Neural cell (in vitro differentiated cells): Measurements from ENCODE around the gene RGS3. TPM values are rescaled to one million over a fixed set of nuclear protein-coding genes. Genes with fewer than 3 reads are reported as not detected.

ENCODE experiments used
- H2AFZ ChIP-seq: fragments of 200-600, 300-800 bp; sonication (generic), shearing (Covaris generic); 2 replicates; pipeline ENCODE4 v1.6.0; 2014; ENCODE audit warnings: low read depth, mild to moderate bottlenecking, antibody characterized with exemption, low read length, moderate library complexity
- H3F3A ChIP-seq: fragments of 200-600 bp; shearing (Covaris generic); 2 replicates; pipeline ENCODE4 v1.6.1; 2016; ENCODE audit warnings: mild to moderate bottlenecking, moderate library complexity, mixed read lengths, antibody characterized with exemption, low read length; ENCODE audit not compliant: insufficient read depth, poor library complexity, severe bottlenecking
- H3K27ac ChIP-seq: fragments of 200-600, 300-800 bp; sonication (generic), shearing (Covaris generic); 2 replicates; pipeline ENCODE4 v1.5.1; 2014; ENCODE audit warnings: mild to moderate bottlenecking, low read length, moderate library complexity
- H3K27me3 ChIP-seq: fragments of 300-800, 200-600 bp; sonication (generic), shearing (Covaris generic); 2 replicates; pipeline ENCODE4 v1.6.0; 2014; ENCODE audit warnings: mild to moderate bottlenecking, low read depth, low read length, moderate library complexity; ENCODE audit not compliant: insufficient read depth
- H3K36me3 ChIP-seq: fragments of 300-800, 200-600 bp; sonication (generic), shearing (Covaris generic); 2 replicates; pipeline ENCODE4 v1.5.1; 2014; ENCODE audit warnings: mild to moderate bottlenecking, antibody characterized with exemption, low read length, moderate library complexity; ENCODE audit not compliant: insufficient read depth
- H3K4me2 ChIP-seq: fragments of 300-800, 200-600 bp; sonication (generic), shearing (Covaris generic); 2 replicates; pipeline ENCODE4 v1.6.0; 2014; ENCODE audit warnings: mild to moderate bottlenecking, low read length
- H3K4me3 ChIP-seq: fragments of 300-800, 200-600 bp; sonication (generic), shearing (Covaris generic); 2 replicates; pipeline ENCODE4 v1.5.1; 2014; ENCODE audit warnings: mild to moderate bottlenecking, low read length, moderate library complexity
- H3K79me2 ChIP-seq: fragments of 200-600 bp; shearing (Covaris generic); replicated peaks from 2 replicates; pipeline ENCODE4 v1.6.0; 2014; ENCODE audit warnings: mild to moderate bottlenecking, low read length, moderate library complexity; ENCODE audit not compliant: insufficient read depth
- H3K9ac ChIP-seq: fragments of 300-800, 200-600 bp; sonication (generic), shearing (Covaris generic); 2 replicates; pipeline ENCODE4 v1.6.1; 2016; ENCODE audit warnings: mild to moderate bottlenecking, low read length, mixed read lengths
- H3K9me2 ChIP-seq: fragments of 200-600 bp; shearing (Covaris generic); 2 replicates; pipeline ENCODE4 v1.6.1; 2016; ENCODE audit warnings: mild to moderate bottlenecking, low read length, mixed read lengths; ENCODE audit not compliant: insufficient read depth
- H3K9me3 ChIP-seq: fragments of 200-600, 300-800 bp; sonication (generic), shearing (Covaris generic); 2 replicates; pipeline ENCODE4 v1.6.1; 2016; ENCODE audit warnings: mild to moderate bottlenecking, mixed run types, low read length, moderate library complexity, mixed read lengths
- H4K20me1 ChIP-seq: fragments of 200-600 bp; shearing (Covaris generic); 2 replicates; pipeline ENCODE4 v1.6.1; 2016; ENCODE audit warnings: mild to moderate bottlenecking, mixed run types; ENCODE audit not compliant: insufficient read depth
- CTCF ChIP-seq: fragments of 450-650 bp; IDR thresholded peaks from 2 replicates; pipeline ENCODE4 v1.5.1; 2014; ENCODE audit warnings: antibody characterized with exemption, mild to moderate bottlenecking, moderate library complexity; ENCODE audit not compliant: poor library complexity, severe bottlenecking
- EP300 ChIP-seq: fragments of 450-650 bp; conservative IDR thresholded peaks from 2 replicates; pipeline ENCODE4 v1.6.1; 2014; ENCODE audit warnings: antibody characterized with exemption, mild to moderate bottlenecking, moderate library complexity; ENCODE audit not compliant: poor library complexity, severe bottlenecking
- EZH2 ChIP-seq: fragments of 200-600, 300-800 bp; shearing (Covaris generic), sonication (generic); IDR thresholded peaks from 2 replicates; pipeline ENCODE4 v1.6.1; 2014; ENCODE audit warnings: antibody characterized with exemption, low read length, borderline replicate concordance, mild to moderate bottlenecking; ENCODE audit not compliant: insufficient read depth, poor library complexity, severe bottlenecking
- MXI1 ChIP-seq: fragments of 450-650 bp; conservative IDR thresholded peaks from 2 replicates; pipeline ENCODE4 v1.6.1; 2014; ENCODE audit warnings: antibody characterized with exemption, mild to moderate bottlenecking; ENCODE audit not compliant: poor library complexity, severe bottlenecking
- POLR2AphosphoS5 ChIP-seq: IDR thresholded peaks from 2 replicates; pipeline ENCODE4 v1.6.1; 2012
- RAD21 ChIP-seq: fragments of 450-650 bp; conservative IDR thresholded peaks from 2 replicates; pipeline ENCODE4 v1.6.1; 2014; ENCODE audit warnings: antibody characterized with exemption, mild to moderate bottlenecking, moderate library complexity
- SMC3 ChIP-seq: fragments of 450-650 bp; conservative IDR thresholded peaks from 2 replicates; pipeline ENCODE4 v1.6.1; 2014; ENCODE audit warnings: antibody characterized with exemption, mild to moderate bottlenecking, moderate library complexity; ENCODE audit not compliant: poor library complexity
- TAF1 ChIP-seq: IDR thresholded peaks from 2 replicates; pipeline ENCODE4 v1.6.1; 2012; ENCODE audit warnings: low read depth
- polyA plus RNA-seq: library from polyadenylated mRNA; depleted of rRNA; stranded (reverse); fragments of >200 nt; gene quantifications from 2 replicates; pipeline ENCODE4 v1.2.3, GENCODE V29; 2014
- TF ChIP-seq, protein P1 (sequence below): IDR thresholded peaks from 2 replicates; pipeline ENCODE4 v1.6.1; 2012; ENCODE audit warnings: borderline replicate concordance

Gene RGS3
- polyA plus RNA-seq, 1 donor from 2014 or later: 25.3 TPM

DNA sequence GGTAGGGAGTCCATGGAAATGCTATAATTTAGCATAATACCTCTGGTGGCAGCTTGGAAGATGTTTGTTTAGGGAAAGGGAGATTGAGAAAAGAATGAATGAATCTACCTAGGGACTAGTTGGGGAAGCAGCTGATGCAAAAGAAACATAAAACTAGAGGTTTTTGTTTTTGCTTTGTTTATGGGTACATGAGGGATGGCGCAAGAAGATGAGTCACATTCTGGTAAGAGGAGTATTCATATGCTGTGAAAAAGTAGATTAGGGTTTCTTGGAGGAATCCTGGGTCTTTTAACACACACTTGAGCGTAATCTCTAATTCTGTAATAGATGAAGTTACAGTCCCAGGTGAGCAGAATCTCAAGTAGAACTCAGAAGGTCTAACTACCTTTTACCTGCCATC, 35.9 kb upstream of the RGS3 start:
- H3K9me2 ChIP-seq: no peaks in the 10 kb centered on the region

DNA sequence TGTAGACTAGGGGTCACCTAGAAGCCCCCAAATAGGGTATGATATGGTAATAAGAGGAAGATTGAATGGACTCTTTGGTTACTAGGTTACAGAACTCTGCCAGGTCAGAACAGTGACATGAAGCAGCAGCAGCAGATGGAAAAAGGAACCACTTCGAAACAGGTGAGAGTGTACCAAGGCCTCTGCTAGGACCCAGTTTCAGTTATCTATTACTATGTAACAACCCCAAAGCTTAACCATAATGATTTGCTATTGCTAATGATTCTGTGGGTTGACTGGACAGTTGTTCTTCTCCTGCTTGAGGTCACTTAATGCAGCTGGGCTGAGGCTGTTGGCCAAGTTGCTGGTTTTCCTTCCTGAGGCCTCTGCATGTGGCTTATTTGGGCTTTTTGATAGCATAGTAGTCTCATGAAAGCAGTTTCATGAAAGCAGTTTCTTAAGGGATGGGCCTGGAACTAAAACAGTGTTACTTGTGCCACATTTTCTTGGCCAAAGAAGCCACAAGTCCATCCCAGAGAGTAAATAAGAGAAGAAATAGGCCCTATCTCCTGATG, 35.4 kb upstream of the RGS3 start:
- H3K9me2 ChIP-seq: no peaks in the 10 kb centered on the region
- no peak overlapping the region for H3K9ac ChIP-seq
- no peak overlapping the region for H2AFZ ChIP-seq
- no peaks in the 10 kb centered on the region for H3K36me3 ChIP-seq
- H3K4me2 ChIP-seq: no peak overlapping the region
- no peaks in the 10 kb centered on the region for H3F3A ChIP-seq
- H3K27ac ChIP-seq: no peak overlapping the region
- H3K27me3 ChIP-seq: no peaks in the 10 kb centered on the region
- H3K79me2 ChIP-seq: no peaks in the 10 kb centered on the region
- no peak overlapping the region for H3K4me3 ChIP-seq
- H3K9me3 ChIP-seq: no peaks in the 10 kb centered on the region
- H4K20me1 ChIP-seq: no peaks in the 10 kb centered on the region
- TF ChIP-seq TAF1 (no peak), SMC3 (no peak), POLR2AphosphoS5 (no peak), EZH2 (no peak), MXI1 (no peak)
- TF ChIP-seq, protein P1, sequence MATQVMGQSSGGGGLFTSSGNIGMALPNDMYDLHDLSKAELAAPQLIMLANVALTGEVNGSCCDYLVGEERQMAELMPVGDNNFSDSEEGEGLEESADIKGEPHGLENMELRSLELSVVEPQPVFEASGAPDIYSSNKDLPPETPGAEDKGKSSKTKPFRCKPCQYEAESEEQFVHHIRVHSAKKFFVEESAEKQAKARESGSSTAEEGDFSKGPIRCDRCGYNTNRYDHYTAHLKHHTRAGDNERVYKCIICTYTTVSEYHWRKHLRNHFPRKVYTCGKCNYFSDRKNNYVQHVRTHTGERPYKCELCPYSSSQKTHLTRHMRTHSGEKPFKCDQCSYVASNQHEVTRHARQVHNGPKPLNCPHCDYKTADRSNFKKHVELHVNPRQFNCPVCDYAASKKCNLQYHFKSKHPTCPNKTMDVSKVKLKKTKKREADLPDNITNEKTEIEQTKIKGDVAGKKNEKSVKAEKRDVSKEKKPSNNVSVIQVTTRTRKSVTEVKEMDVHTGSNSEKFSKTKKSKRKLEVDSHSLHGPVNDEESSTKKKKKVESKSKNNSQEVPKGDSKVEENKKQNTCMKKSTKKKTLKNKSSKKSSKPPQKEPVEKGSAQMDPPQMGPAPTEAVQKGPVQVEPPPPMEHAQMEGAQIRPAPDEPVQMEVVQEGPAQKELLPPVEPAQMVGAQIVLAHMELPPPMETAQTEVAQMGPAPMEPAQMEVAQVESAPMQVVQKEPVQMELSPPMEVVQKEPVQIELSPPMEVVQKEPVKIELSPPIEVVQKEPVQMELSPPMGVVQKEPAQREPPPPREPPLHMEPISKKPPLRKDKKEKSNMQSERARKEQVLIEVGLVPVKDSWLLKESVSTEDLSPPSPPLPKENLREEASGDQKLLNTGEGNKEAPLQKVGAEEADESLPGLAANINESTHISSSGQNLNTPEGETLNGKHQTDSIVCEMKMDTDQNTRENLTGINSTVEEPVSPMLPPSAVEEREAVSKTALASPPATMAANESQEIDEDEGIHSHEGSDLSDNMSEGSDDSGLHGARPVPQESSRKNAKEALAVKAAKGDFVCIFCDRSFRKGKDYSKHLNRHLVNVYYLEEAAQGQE: no peak

More for the DNA sequence above, 35.9 kb upstream of the RGS3 start:
- H3K4me3 ChIP-seq: no peak overlapping the region
- H2AFZ ChIP-seq: no peak overlapping the region
- H3K27me3 ChIP-seq: no peaks in the 10 kb centered on the region
- no peak overlapping the region for H3K9ac ChIP-seq
- H3F3A ChIP-seq: no peaks in the 10 kb centered on the region
- no peaks in the 10 kb centered on the region for H3K36me3 ChIP-seq
- TF ChIP-seq, protein P1: no peak
- TF ChIP-seq RAD21: no peak
- TF ChIP-seq TAF1: no peak
- no peak for TF ChIP-seq EZH2
- no peak for TF ChIP-seq SMC3
- no peak for TF ChIP-seq CTCF
- no peak for TF ChIP-seq POLR2AphosphoS5
- TF ChIP-seq EP300: no peak
- TF ChIP-seq MXI1: no peak
- H4K20me1 ChIP-seq: no peaks in the 10 kb centered on the region
- no peak overlapping the region for H3K27ac ChIP-seq
- no peak overlapping the region for H3K4me2 ChIP-seq
- H3K9me3 ChIP-seq: no peaks in the 10 kb centered on the region
- no peaks in the 10 kb centered on the region for H3K79me2 ChIP-seq
